ENCODE results near the gene NLGN2. TPM values are rescaled to one million over a fixed set of nuclear protein-coding genes. Genes with fewer than 3 reads are reported as not detected.
"Not testable (repeated sequence)": the region's sequence is repeated elsewhere in the genome, so short reads cannot be mapped to it uniquely, and the experiment has no call there.

Gene NLGN2
- polyA plus RNA-seq, 1 experiment: 8.9 TPM

GRCh38 chr17:7367918-7368598 lies 39.6 kb upstream of the NLGN2 start:
- ChIA-PET POLR2A (no interaction called here), CTCF (no interaction called here)

GRCh38 chr17:7368599-7368994 lies 39.0 kb upstream of the NLGN2 start:
- H3K27me3 ChIP-seq (ENCODE audit: control insufficient read depth, insufficient read depth, low read length): peaks cover 14% of the 10 kb centered on the region
- H3K9me3 ChIP-seq (ENCODE audit: control insufficient read depth, insufficient read depth, low read length); H3K4me3 ChIP-seq (ENCODE audit: low read depth, low read length); DNase-seq (ENCODE audit: low read depth, low spot score); POLR2A ChIA-PET; H3K27ac ChIP-seq (ENCODE audit: low read depth, low read length): not testable (repeated sequence)
- CTCF ChIA-PET: interaction anchor here (2.4 kb wide), 1 partner anchor 12 kb away, joined by 9 read pairs; no protein-coding TSS in a partner anchor

More at GRCh38 chr17:7367918-7368598, 39.6 kb upstream of the NLGN2 start:
- no peak for DNase-seq (ENCODE audit: low read depth, low spot score)
- no peak overlapping the region for H3K27ac ChIP-seq (ENCODE audit: low read depth, low read length)
- no peak for TF ChIP-seq CTCF (IDR thresholded peaks at IDR 0.05; ENCODE audit: low read depth, low read length)
- no peak overlapping the region for H3K4me3 ChIP-seq (ENCODE audit: low read depth, low read length)
- H3K27me3 ChIP-seq (ENCODE audit: control insufficient read depth, insufficient read depth, low read length): peaks cover 14% of the 10 kb centered on the region
- no peaks in the 10 kb centered on the region for H3K9me3 ChIP-seq (ENCODE audit: control insufficient read depth, insufficient read depth, low read length)

GRCh38 chr17:7369825-7370224 lies 37.8 kb upstream of the NLGN2 start:
- H3K27me3 ChIP-seq (ENCODE audit: control insufficient read depth, insufficient read depth, low read length): peaks cover 14% of the 10 kb centered on the region
- ChIA-PET CTCF (interaction anchor here (2.4 kb wide), 1 partner anchor 14 kb away, joined by 9 read pairs; no protein-coding TSS in a partner anchor), POLR2A (no interaction called here)
- no peak overlapping the region for H3K4me3 ChIP-seq (ENCODE audit: low read depth, low read length)
- H3K27ac ChIP-seq (ENCODE audit: low read depth, low read length): no peak overlapping the region
- no peak for DNase-seq (ENCODE audit: low read depth, low spot score)
- TF ChIP-seq CTCF (IDR thresholded peaks at IDR 0.05; ENCODE audit: low read depth, low read length): no peak
- H3K9me3 ChIP-seq (ENCODE audit: control insufficient read depth, insufficient read depth, low read length): no peaks in the 10 kb centered on the region

GRCh38 chr17:7370853-7371252 lies 36.8 kb upstream of the NLGN2 start:
- H3K27ac ChIP-seq (ENCODE audit: low read depth, low read length): no peak overlapping the region
- TF ChIP-seq CTCF (IDR thresholded peaks at IDR 0.05; ENCODE audit: low read depth, low read length): no peak
- DNase-seq (ENCODE audit: low read depth, low spot score): no peak
- no peaks in the 10 kb centered on the region for H3K9me3 ChIP-seq (ENCODE audit: control insufficient read depth, insufficient read depth, low read length)
- ChIA-PET POLR2A (interaction anchor here (0.8 kb wide), 1 partner anchor 33 kb away, joined by 3 read pairs; the partner anchor contains the start of gene TMEM256), CTCF (interaction anchor here (0.6 to 2.4 kb wide), 2 partner anchors 15 to 204 kb away, joined by 6 to 9 read pairs; no protein-coding TSS in a partner anchor)
- peaks cover 14% of the 10 kb centered on the region for H3K27me3 ChIP-seq (ENCODE audit: control insufficient read depth, insufficient read depth, low read length)
- no peak overlapping the region for H3K4me3 ChIP-seq (ENCODE audit: low read depth, low read length)

- ChIA-PET POLR2A (no interaction called here), CTCF (no interaction called here)
- H3K4me3 ChIP-seq (ENCODE audit: low read depth, low read length): no peak overlapping the region
- H3K27ac ChIP-seq (ENCODE audit: low read depth, low read length): no peak overlapping the region
- peaks cover 6% of the 10 kb centered on the region for H3K27me3 ChIP-seq (ENCODE audit: control insufficient read depth, insufficient read depth, low read length)
- no peak for DNase-seq (ENCODE audit: low read depth, low spot score)
- H3K9me3 ChIP-seq (ENCODE audit: control insufficient read depth, insufficient read depth, low read length): no peaks in the 10 kb centered on the region; the same call in 1 of the 2 replicates
- TF ChIP-seq CTCF (IDR thresholded peaks at IDR 0.05; ENCODE audit: low read depth, low read length): no peak
These were observed 33.3 kb upstream of the NLGN2 start for GRCh38 chr17:7374353-7374752.

Measured in AG04450 (cell line).